ENCODE results near the gene ELOB. TPM values are rescaled to one million over a fixed set of nuclear protein-coding genes. Genes with fewer than 3 reads are reported as not detected.

ELOB gene
- total and polyA plus RNA-seq, 10 of the 15 experiments (the other 5 are each of a cell fraction or from before 2014, with no cell fraction given) = 86.9 to 823 (median 263) TPM

GRCh38 chr16:2745116-2745890, 31.8 kb downstream of the ELOB start:
- no peak overlapping the region for H3K27ac ChIP-seq (ENCODE audit: control insufficient read depth, insufficient read depth)
- DNase-seq (ENCODE audit: low read depth, low spot score) = no peak
- BruUV-seq (replicated peaks) = no TSS peak
- no peaks in the 10 kb centered on the region for H3K9me3 ChIP-seq (replicated peaks; ENCODE audit: control insufficient read depth, insufficient read depth, low read length)
- TF ChIP-seq POU2F2 (IDR thresholded peaks at IDR 0.05; ENCODE audit: borderline replicate concordance, low read depth, low read length) = no peak
- no peak for TF ChIP-seq ZNF622 (IDR thresholded peaks at IDR 0.05)
- TF ChIP-seq RCOR1 (conservative IDR thresholded peaks at IDR 0.05; ENCODE audit: low read depth, low read length) = no peak
- no peak overlapping the region for H3K4me3 ChIP-seq
- POLR2A ChIA-PET = interaction anchor here (0.6 kb wide), 1 partner anchor 63 kb away, joined by 3 read pairs; the partner anchor contains the start of gene KCTD5
- RAD21 ChIA-PET (ENCODE audit: unreplicated experiment) = no interaction called here
- FAIRE-seq = no peak
- CTCF ChIA-PET = no interaction called here
- intact Hi-C loops (cut with micrococcal nuclease; ENCODE audit: unreplicated experiment) = no loop called here
- 48% methylated on average over 12 of the region's 15 CpGs for WGBS (ENCODE audit: insufficient coverage, insufficient replicate concordance, low lambda C conversion rate, missing lambda C conversion rate)
- H2AFZ ChIP-seq (ENCODE audit: control insufficient read depth, low read depth, low read length) = no peak overlapping the region
- H4K20me1 ChIP-seq (ENCODE audit: control insufficient read depth, insufficient read depth) = no peaks in the 10 kb centered on the region; the same call in 1 of the 2 replicates
- H3K4me1 ChIP-seq (ENCODE audit: control insufficient read depth, insufficient read depth, low read length) = no peaks in the 10 kb centered on the region
- SMC1A ChIA-PET (ENCODE audit: uncharacterized antibody, unreplicated experiment) = no interaction called here
- no peaks in the 10 kb centered on the region for H3K36me3 ChIP-seq (ENCODE audit: control insufficient read depth in 2 of 2, insufficient read depth in 2 of 2, low read length in 1 of 2)
- no peak for ATAC-seq
- no peak overlapping the region for H3K4me2 ChIP-seq (ENCODE audit: control insufficient read depth, insufficient read depth)
- no peaks in the 10 kb centered on the region for H3K27me3 ChIP-seq (replicated peaks in 1 of 2; ENCODE audit: control insufficient read depth in 2 of 2, insufficient read depth in 2 of 2, low read length in 1 of 2)
- H3K79me2 ChIP-seq (ENCODE audit: control insufficient read depth, insufficient read depth, low read length) = no peaks in the 10 kb centered on the region
- in situ Hi-C loops (cut with MboI) = no loop called here
- H3K9ac ChIP-seq (ENCODE audit: control insufficient read depth, insufficient read depth, low read length) = no peak overlapping the region

GRCh38 chr16:2744711-2745110, 32.4 kb downstream of the ELOB start:
- WGBS (ENCODE audit: insufficient coverage, insufficient replicate concordance, low lambda C conversion rate, missing lambda C conversion rate) = 88% methylated on average over 6 of the region's 6 CpGs
- ATAC-seq (no peak), FAIRE-seq (no peak), DNase-seq (ENCODE audit: low read depth, low spot score) (no peak)
- ChIA-PET CTCF (no interaction called here), SMC1A (ENCODE audit: uncharacterized antibody, unreplicated experiment) (no interaction called here), POLR2A (no interaction called here), RAD21 (ENCODE audit: unreplicated experiment) (no interaction called here)
- Histone ChIP-seq H3K4me3 (no peak overlapping the region), H4K20me1 (ENCODE audit: control insufficient read depth, insufficient read depth) (no peaks in the 10 kb centered on the region; the same call in 1 of the 2 replicates), H2AFZ (ENCODE audit: control insufficient read depth, low read depth, low read length) (no peak overlapping the region), H3K79me2 (ENCODE audit: control insufficient read depth, insufficient read depth, low read length) (no peaks in the 10 kb centered on the region), H3K27ac (ENCODE audit: control insufficient read depth, insufficient read depth) (no peak overlapping the region), H3K27me3 (replicated peaks in 1 of 2; ENCODE audit: control insufficient read depth in 2 of 2, insufficient read depth in 2 of 2, low read length in 1 of 2) (no peaks in the 10 kb centered on the region), H3K9ac (ENCODE audit: control insufficient read depth, insufficient read depth, low read length) (no peak overlapping the region), H3K4me2 (ENCODE audit: control insufficient read depth, insufficient read depth) (no peak overlapping the region), H3K9me3 (replicated peaks; ENCODE audit: control insufficient read depth, insufficient read depth, low read length) (no peaks in the 10 kb centered on the region), H3K36me3 (ENCODE audit: control insufficient read depth in 2 of 2, insufficient read depth in 2 of 2, low read length in 1 of 2) (no peaks in the 10 kb centered on the region), H3K4me1 (ENCODE audit: control insufficient read depth, insufficient read depth, low read length) (no peaks in the 10 kb centered on the region)
- BruUV-seq (replicated peaks) = no TSS peak
- in situ Hi-C loops (cut with MboI) = no loop called here
- intact Hi-C loops (cut with micrococcal nuclease; ENCODE audit: unreplicated experiment) = no loop called here
- no peak for TF ChIP-seq ELK1 (IDR thresholded peaks at IDR 0.05; ENCODE audit: low read depth, low read length)
- no peak for TF ChIP-seq BMI1 (IDR thresholded peaks at IDR 0.05; ENCODE audit: borderline replicate concordance)
- TF ChIP-seq SUZ12 (IDR thresholded peaks at IDR 0.05; ENCODE audit: unreplicated experiment) = no peak
- no peak for TF ChIP-seq FOXK2 (IDR thresholded peaks at IDR 0.05)
- TF ChIP-seq SMARCA5 (IDR thresholded peaks at IDR 0.05) = no peak
- TF ChIP-seq RELA (IDR thresholded peaks at IDR 0.05; ENCODE audit: borderline replicate concordance, partially characterized antibody) = no peak
- TF ChIP-seq NFXL1 (IDR thresholded peaks at IDR 0.05; ENCODE audit: borderline replicate concordance) = no peak
- TF ChIP-seq BRCA1 (IDR thresholded peaks at IDR 0.05; ENCODE audit: low read depth, low read length) = no peak
- TF ChIP-seq EP300 (IDR thresholded peaks at IDR 0.05; ENCODE audit: borderline replicate concordance in 1 of 2, control insufficient read depth in 1 of 2, low read depth in 2 of 2, low read length in 2 of 2) = no peak
- no peak for TF ChIP-seq ATF7 (IDR thresholded peaks at IDR 0.05; ENCODE audit: low read depth)
- no peak for TF ChIP-seq TAF1 (IDR thresholded peaks at IDR 0.05; ENCODE audit: borderline replicate concordance, low read depth, low read length)
- TF ChIP-seq POU2F2 (IDR thresholded peaks at IDR 0.05; ENCODE audit: borderline replicate concordance, low read depth, low read length) = no peak
- TF ChIP-seq KAT2A (conservative IDR thresholded peaks at IDR 0.05; ENCODE audit: control insufficient read depth, low read depth, low read length) = no peak
